22Rv1 (cell line): ENCODE measurements around the gene CCDC38.

Experiments
- H3K27ac ChIP-seq: fragments of 450-650 bp; 2 replicates; pipeline ENCODE4 v1.5.1; 2017
- CTCF ChIP-seq: fragments of 450-650 bp; IDR thresholded peaks from 2 replicates; pipeline ENCODE4 v1.5.1; 2017; ENCODE audit warnings: mild to moderate bottlenecking
- ZFX ChIP-seq: fragments of 450-650 bp; IDR thresholded peaks from 2 replicates; pipeline ENCODE4 v1.6.1; 2017; ENCODE audit warnings: antibody characterized with exemption, borderline replicate concordance

CCDC38 gene

GRCh38 chr12:95834572-95834971 is 107.8 kb downstream of the CCDC38 start:
- TF ChIP-seq ZFX (no peak), CTCF (no peak)
- H3K27ac ChIP-seq, result no peak overlapping the region

GRCh38 chr12:95830335-95831089 is 111.9 kb downstream of the CCDC38 start:
- no peak overlapping the region for H3K27ac ChIP-seq
- no peak for TF ChIP-seq ZFX
- no peak for TF ChIP-seq CTCF

GRCh38 chr12:95829395-95829794 is 113.0 kb downstream of the CCDC38 start:
- no peak for TF ChIP-seq CTCF
- TF ChIP-seq ZFX, result no peak
- H3K27ac ChIP-seq, result peak overlapping the region; percentile 5; the same call in 1 of the 2 replicates

- TF ChIP-seq ZFX, result no peak
- TF ChIP-seq CTCF, result peak; percentile 92
- no peak overlapping the region for H3K27ac ChIP-seq
These were observed 122.2 kb downstream of the CCDC38 start for GRCh38 chr12:95820096-95820703.
